Osteoblast (primary cell): ENCODE data around the gene COX6B2. TPM values are rescaled to one million over a fixed set of nuclear protein-coding genes. Genes with fewer than 3 reads are reported as not detected.
A peak's percentile ranks its signal among the peaks of the same experiment; 100 is the strongest.

Experiments
- DNase-seq: peaks from one replicate; pipeline ENCODE4 v3.0.0; 2011; ENCODE audit warnings: low spot score, mixed read lengths; ENCODE audit not compliant: insufficient read length; ENCODE audit errors: missing footprints
- H2AFZ ChIP-seq: 2 replicates; pipeline ENCODE4 v1.6.0; 2011; ENCODE audit warnings: mild to moderate bottlenecking, low read length
- H3K27ac ChIP-seq: 2 replicates; pipeline ENCODE4 v1.5.1; 2011; ENCODE audit warnings: mild to moderate bottlenecking, low read depth, low read length, moderate library complexity
- H3K27me3 ChIP-seq: 2 replicates; pipeline ENCODE4 v1.6.0; 2012; ENCODE audit warnings: mild to moderate bottlenecking, control low read depth, inconsistent platforms, low read length, moderate library complexity; ENCODE audit not compliant: insufficient read depth
- H3K36me3 ChIP-seq: 2 replicates; pipeline ENCODE4 v1.5.1; 2011; ENCODE audit warnings: mild to moderate bottlenecking, low read length, control low read depth, moderate library complexity; ENCODE audit not compliant: insufficient read depth
- H3K4me1 ChIP-seq: 2 replicates; pipeline ENCODE4 v1.5.1; 2011; ENCODE audit warnings: mild to moderate bottlenecking, low read length, control low read depth, moderate library complexity; ENCODE audit not compliant: insufficient read depth
- H3K4me2 ChIP-seq: 2 replicates; pipeline ENCODE4 v1.6.0; 2011; ENCODE audit warnings: mild to moderate bottlenecking, low read length; ENCODE audit not compliant: insufficient read depth
- H3K4me3 ChIP-seq: fragments of 200-600 bp; sonication (generic); 3 replicates; pipeline ENCODE4 v1.5.1; 2012; ENCODE audit warnings: mild to moderate bottlenecking, low read length, inconsistent platforms; ENCODE audit not compliant: insufficient read depth
- H3K79me2 ChIP-seq: 2 replicates; pipeline ENCODE4 v1.6.0; 2012; ENCODE audit warnings: mild to moderate bottlenecking, low read length, control low read depth, inconsistent platforms; ENCODE audit not compliant: insufficient read depth
- H3K9me3 ChIP-seq: 2 replicates; pipeline ENCODE4 v1.5.1; 2011; ENCODE audit warnings: low read depth, low read length, control low read depth
- H4K20me1 ChIP-seq: 2 replicates; pipeline ENCODE4 v1.6.0; 2012; ENCODE audit warnings: mild to moderate bottlenecking, low read length, control low read depth; ENCODE audit not compliant: insufficient read depth
- total RNA-seq: library from RNA; depleted of rRNA; stranded (reverse); fragments of >200 nt; gene quantifications from 2 replicates; pipeline ENCODE4 v1.2.3, GENCODE V29; 2012
- TF ChIP-seq, protein P1 (sequence below): IDR thresholded peaks from 2 replicates; pipeline ENCODE4 v1.5.1; 2011; ENCODE audit warnings: mild to moderate bottlenecking, low read depth, low read length, moderate library complexity; ENCODE audit errors: extremely low read depth

Gene COX6B2
- total RNA-seq, 1 donor: not detected

DNA sequence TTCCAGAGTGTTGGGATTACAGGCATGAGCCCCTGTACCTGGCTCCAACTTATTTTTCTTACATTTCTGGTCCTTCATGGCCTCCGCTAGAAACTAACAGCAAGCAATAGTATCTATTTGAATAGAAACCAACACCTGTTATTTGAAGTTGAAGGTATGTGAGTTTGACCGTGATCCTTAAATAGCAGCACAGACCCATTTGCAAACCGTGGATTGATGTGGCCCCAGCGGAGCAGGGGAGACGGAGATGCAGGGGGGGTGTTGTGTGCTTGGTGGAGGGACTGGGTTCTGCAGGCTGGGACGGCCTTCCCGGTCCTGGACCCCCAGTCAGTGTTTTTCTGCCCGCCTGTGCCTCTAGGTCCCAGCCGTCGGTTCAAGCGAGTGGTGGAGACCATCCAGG is 46.2 kb downstream of the COX6B2 start:
- Histone ChIP-seq H3K79me2 (no peaks in the 10 kb centered on the region), H3K4me3 (no peak overlapping the region), H3K4me2 (no peak overlapping the region), H3K27me3 (no peaks in the 10 kb centered on the region), H3K4me1 (no peaks in the 10 kb centered on the region), H4K20me1 (no peaks in the 10 kb centered on the region), H2AFZ (no peak overlapping the region), H3K9me3 (no peaks in the 10 kb centered on the region), H3K27ac (no peak overlapping the region), H3K36me3 (peaks cover 25% of the 10 kb centered on the region)
- DNase-seq: peak; percentile 79
- TF ChIP-seq, protein P1, sequence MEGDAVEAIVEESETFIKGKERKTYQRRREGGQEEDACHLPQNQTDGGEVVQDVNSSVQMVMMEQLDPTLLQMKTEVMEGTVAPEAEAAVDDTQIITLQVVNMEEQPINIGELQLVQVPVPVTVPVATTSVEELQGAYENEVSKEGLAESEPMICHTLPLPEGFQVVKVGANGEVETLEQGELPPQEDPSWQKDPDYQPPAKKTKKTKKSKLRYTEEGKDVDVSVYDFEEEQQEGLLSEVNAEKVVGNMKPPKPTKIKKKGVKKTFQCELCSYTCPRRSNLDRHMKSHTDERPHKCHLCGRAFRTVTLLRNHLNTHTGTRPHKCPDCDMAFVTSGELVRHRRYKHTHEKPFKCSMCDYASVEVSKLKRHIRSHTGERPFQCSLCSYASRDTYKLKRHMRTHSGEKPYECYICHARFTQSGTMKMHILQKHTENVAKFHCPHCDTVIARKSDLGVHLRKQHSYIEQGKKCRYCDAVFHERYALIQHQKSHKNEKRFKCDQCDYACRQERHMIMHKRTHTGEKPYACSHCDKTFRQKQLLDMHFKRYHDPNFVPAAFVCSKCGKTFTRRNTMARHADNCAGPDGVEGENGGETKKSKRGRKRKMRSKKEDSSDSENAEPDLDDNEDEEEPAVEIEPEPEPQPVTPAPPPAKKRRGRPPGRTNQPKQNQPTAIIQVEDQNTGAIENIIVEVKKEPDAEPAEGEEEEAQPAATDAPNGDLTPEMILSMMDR: no peak

DNA sequence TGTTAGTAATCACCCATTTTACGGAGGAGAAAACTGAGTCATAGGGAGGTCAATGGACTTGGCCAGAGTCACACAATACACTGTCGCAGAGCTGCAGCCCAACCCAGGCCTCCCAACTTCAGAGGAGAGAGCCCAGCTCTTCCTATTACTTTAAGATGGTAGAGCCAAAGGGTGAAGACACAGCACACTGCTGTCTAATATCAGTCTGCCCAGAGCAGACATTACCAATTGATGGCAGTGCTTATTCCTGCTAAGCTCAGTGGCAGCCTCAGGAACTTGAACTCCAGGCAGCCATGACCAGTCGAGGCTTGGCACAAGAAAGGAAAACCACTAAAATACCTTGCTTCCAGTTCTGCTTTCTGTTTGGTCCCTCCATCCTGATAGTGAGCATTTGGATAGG is 47.8 kb downstream of the COX6B2 start:
- H3K4me3 ChIP-seq: no peak overlapping the region
- peaks cover 4% of the 10 kb centered on the region for H3K4me1 ChIP-seq
- TF ChIP-seq, protein P1: no peak
- DNase-seq: peak; percentile 81
- no peaks in the 10 kb centered on the region for H4K20me1 ChIP-seq
- no peaks in the 10 kb centered on the region for H3K79me2 ChIP-seq
- no peaks in the 10 kb centered on the region for H3K9me3 ChIP-seq
- H3K27ac ChIP-seq: no peak overlapping the region
- H3K27me3 ChIP-seq: no peaks in the 10 kb centered on the region
- no peak overlapping the region for H2AFZ ChIP-seq
- H3K4me2 ChIP-seq: no peak overlapping the region
- H3K36me3 ChIP-seq: peaks cover 30% of the 10 kb centered on the region

DNA sequence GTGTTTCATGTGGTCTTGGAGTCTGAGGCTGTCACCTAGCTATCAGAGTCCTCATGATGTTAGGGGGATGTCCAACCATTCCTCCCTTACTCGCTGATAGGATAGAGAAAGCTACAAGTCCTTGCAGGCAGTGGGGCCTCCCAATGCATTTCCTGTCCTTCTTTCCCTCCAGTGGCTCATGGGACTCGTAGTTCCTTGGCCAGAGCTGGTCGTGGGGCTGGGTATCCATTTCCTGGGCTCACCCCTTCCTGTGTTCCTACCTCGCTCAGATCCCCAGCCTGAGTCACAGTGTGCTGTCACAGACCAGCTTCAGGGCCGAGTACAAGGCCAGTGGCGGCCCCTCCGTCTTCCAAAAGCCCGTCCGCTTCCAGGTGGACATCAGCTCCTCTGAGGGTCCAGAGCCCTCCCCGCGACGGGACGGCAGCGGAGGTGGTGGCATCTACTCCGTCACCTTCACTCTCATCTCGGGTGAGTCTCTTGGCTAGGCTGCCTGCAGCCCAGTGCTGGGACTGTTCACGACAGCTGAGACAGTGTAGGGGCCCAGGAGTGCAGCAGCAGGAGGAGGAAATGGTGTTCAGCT is 48.4 kb downstream of the COX6B2 start:
- H3K4me3 ChIP-seq: no peak overlapping the region
- peak; percentile 73 for DNase-seq
- TF ChIP-seq, protein P1: no peak

DNA sequence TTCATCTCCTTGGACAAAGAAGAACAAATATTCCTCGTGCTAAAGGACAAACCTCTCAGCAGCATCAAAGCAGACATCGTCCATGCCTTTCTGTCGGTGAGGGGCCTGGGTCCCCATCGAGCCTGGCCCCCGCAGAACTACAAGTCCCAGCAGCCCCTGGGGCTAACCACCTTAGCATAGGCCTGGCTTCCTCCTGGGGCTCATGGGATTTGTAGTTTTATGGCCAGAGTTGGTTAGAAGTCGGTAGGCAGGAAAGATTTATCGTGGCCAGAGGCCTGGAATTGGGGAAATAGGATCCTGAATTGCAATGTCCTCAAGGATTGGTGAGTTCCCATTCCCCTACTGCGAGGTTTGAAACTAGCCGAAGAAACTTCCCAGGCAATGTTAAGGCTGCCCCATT is 49.0 kb downstream of the COX6B2 start:
- no peak overlapping the region for H3K4me3 ChIP-seq
- H3K27ac ChIP-seq: no peak overlapping the region
- H3K9me3 ChIP-seq: no peaks in the 10 kb centered on the region
- H3K4me1 ChIP-seq: peaks cover 7% of the 10 kb centered on the region
- H3K36me3 ChIP-seq: peaks cover 30% of the 10 kb centered on the region
- H3K4me2 ChIP-seq: no peak overlapping the region
- TF ChIP-seq, protein P1: no peak
- no peak overlapping the region for H2AFZ ChIP-seq
- peak; percentile 91 for DNase-seq
- no peaks in the 10 kb centered on the region for H3K27me3 ChIP-seq
- H4K20me1 ChIP-seq: no peaks in the 10 kb centered on the region
- H3K79me2 ChIP-seq: no peaks in the 10 kb centered on the region

More for the DNA sequence above, 48.4 kb downstream of the COX6B2 start:
- Histone ChIP-seq H3K9me3 (no peaks in the 10 kb centered on the region), H3K4me2 (no peak overlapping the region), H3K27me3 (no peaks in the 10 kb centered on the region), H3K79me2 (no peaks in the 10 kb centered on the region), H3K36me3 (peaks cover 30% of the 10 kb centered on the region), H2AFZ (no peak overlapping the region), H3K27ac (no peak overlapping the region), H3K4me1 (peaks cover 7% of the 10 kb centered on the region), H4K20me1 (no peaks in the 10 kb centered on the region)
